Lung (tissue), 12 donors: ENCODE measurements around the gene FER. TPM values are rescaled to one million over a fixed set of nuclear protein-coding genes. Genes with fewer than 3 reads are reported as not detected.
A peak's percentile ranks its signal among the peaks of the same experiment; 100 is the strongest.
"Not testable (repeated sequence)": the region's sequence is repeated elsewhere in the genome, so short reads cannot be mapped to it uniquely, and the experiment has no call there.

Source experiments
- ATAC-seq: fragments of 200-7000 bp; cut with Tn5 transposase; one replicate; pipeline ENCODE4 v1.9.1; 2020; ENCODE audit warnings: moderate number of reproducible peaks; ENCODE audit not compliant: insufficient read depth, low FRiP score
- DNase-seq, 3 donors: peaks; one replicate each; pipeline ENCODE4 v3.0.0-alpha.2; 2013 to 2017
- H3K27ac ChIP-seq, 2 donors: one replicate each; pipeline ENCODE4 v1.5.1; 2013; ENCODE audit warnings: mild to moderate bottlenecking in 2 of 2, moderate library complexity in 2 of 2, control low read depth in 1 of 2, inconsistent platforms in 1 of 2, low read depth in 1 of 2, low read length in 1 of 2
- H3K27me3 ChIP-seq, 3 donors: one replicate each; pipeline ENCODE4 v1.5.1; 2013; ENCODE audit warnings: low read length in 2 of 3; ENCODE audit not compliant: control insufficient read depth in 3 of 3, insufficient read depth in 3 of 3
- H3K36me3 ChIP-seq, 4 donors: one replicate each; pipeline ENCODE4 v1.5.1; 2013; ENCODE audit warnings: low read length in 4 of 4, mild to moderate bottlenecking in 1 of 4, moderate library complexity in 1 of 4; ENCODE audit not compliant: control insufficient read depth in 4 of 4, insufficient read depth in 4 of 4
- H3K4me1 ChIP-seq, 5 donors: one replicate each; pipeline ENCODE4 v1.5.1; 2013; ENCODE audit warnings: low read length in 5 of 5, mild to moderate bottlenecking in 2 of 5, moderate library complexity in 1 of 5; ENCODE audit not compliant: control insufficient read depth in 5 of 5, insufficient read depth in 5 of 5
- H3K4me3 ChIP-seq: one replicate; pipeline ENCODE4 v1.5.1; 2013; ENCODE audit warnings: mild to moderate bottlenecking, control low read depth, moderate library complexity
- H3K9ac ChIP-seq, 2 donors: one replicate each; pipeline ENCODE4 v1.5.1; 2013; ENCODE audit warnings: low read length in 2 of 2, control low read depth in 1 of 2; ENCODE audit not compliant: insufficient read depth in 1 of 2
- H3K9me3 ChIP-seq, 4 donors: one replicate each; pipeline ENCODE4 v1.5.1; 2013; ENCODE audit warnings: low read length in 3 of 4, mild to moderate bottlenecking in 1 of 4, moderate library complexity in 1 of 4; ENCODE audit not compliant: control insufficient read depth in 4 of 4, insufficient read depth in 3 of 4
- WGBS, 2 donors: extraction: QIAGEN DNeasy Blood & Tissue Kit; methylation state at CpG; one replicate each; pipeline ENCODE4 v1.1.7; 2013; 5-methylcytosine and 5-hydroxymethylcytosine counted together
- polyA plus RNA-seq, 2 donors: library from polyadenylated mRNA; stranded (reverse); fragments of 200-250 nt; gene quantifications; one replicate each; pipeline ENCODE4 v1.2.1, GENCODE V29; 2013
- total RNA-seq, 2 donors: library from RNA; depleted of rRNA in 1 of 2; stranded (reverse); fragments of >200 nt in 1 of 2; gene quantifications; one replicate each; pipeline ENCODE4 v1.2.1, GENCODE V29; 2014 to 2021
- TF ChIP-seq, protein P1 (sequence below): IDR thresholded peaks from 2 replicates; pipeline ENCODE4 v1.5.1; 2012; ENCODE audit warnings: mild to moderate bottlenecking; ENCODE audit errors: control extremely low read depth, extremely low read depth
- donor health status: control.
- donor health status: control.
- donor health status: Bipolar disorder and iron deficiency.
- donor health status: healthy.
- donor health status: DM: yes; HTN: yes; CAD: no.

The FER gene
- total and polyA plus RNA-seq, 4 donors = 2.6 to 88.6 (median 12.2) TPM

GRCh38 chr5:108989761-108990392 lies 242.2 kb downstream of the FER start:
- TF ChIP-seq, protein P1, sequence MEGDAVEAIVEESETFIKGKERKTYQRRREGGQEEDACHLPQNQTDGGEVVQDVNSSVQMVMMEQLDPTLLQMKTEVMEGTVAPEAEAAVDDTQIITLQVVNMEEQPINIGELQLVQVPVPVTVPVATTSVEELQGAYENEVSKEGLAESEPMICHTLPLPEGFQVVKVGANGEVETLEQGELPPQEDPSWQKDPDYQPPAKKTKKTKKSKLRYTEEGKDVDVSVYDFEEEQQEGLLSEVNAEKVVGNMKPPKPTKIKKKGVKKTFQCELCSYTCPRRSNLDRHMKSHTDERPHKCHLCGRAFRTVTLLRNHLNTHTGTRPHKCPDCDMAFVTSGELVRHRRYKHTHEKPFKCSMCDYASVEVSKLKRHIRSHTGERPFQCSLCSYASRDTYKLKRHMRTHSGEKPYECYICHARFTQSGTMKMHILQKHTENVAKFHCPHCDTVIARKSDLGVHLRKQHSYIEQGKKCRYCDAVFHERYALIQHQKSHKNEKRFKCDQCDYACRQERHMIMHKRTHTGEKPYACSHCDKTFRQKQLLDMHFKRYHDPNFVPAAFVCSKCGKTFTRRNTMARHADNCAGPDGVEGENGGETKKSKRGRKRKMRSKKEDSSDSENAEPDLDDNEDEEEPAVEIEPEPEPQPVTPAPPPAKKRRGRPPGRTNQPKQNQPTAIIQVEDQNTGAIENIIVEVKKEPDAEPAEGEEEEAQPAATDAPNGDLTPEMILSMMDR = no peak
- Histone ChIP-seq H3K9me3 (peaks cover 0 to 7% (median 4%) of the 10 kb centered on the region in 4 donors), H3K4me3 (no peak overlapping the region), H3K27me3 (no peaks in the 10 kb centered on the region), H3K4me1 (no peaks in the 10 kb centered on the region), H3K36me3 (peaks cover 0 to 6% (median 1%) of the 10 kb centered on the region in 4 donors), H3K27ac (no peak overlapping the region), H3K9ac (no peak overlapping the region)
- ATAC-seq (no peak), DNase-seq (peak in 2 of 3 donors; percentile 26 to 32)
- 71 to 84% methylated on average over 1 of the region's 1 CpG for WGBS, 2 donors

GRCh38 chr5:108992396-108993085 lies 244.8 kb downstream of the FER start:
- not testable (repeated sequence) for H3K27me3 ChIP-seq, H3K36me3 ChIP-seq, H3K4me1 ChIP-seq, H3K4me3 ChIP-seq, DNase-seq, H3K9me3 ChIP-seq, ATAC-seq, H3K27ac ChIP-seq, H3K9ac ChIP-seq
- WGBS, 2 donors = 96 to 99% methylated on average over 35 to 47 of the region's 47 CpGs

DNA sequence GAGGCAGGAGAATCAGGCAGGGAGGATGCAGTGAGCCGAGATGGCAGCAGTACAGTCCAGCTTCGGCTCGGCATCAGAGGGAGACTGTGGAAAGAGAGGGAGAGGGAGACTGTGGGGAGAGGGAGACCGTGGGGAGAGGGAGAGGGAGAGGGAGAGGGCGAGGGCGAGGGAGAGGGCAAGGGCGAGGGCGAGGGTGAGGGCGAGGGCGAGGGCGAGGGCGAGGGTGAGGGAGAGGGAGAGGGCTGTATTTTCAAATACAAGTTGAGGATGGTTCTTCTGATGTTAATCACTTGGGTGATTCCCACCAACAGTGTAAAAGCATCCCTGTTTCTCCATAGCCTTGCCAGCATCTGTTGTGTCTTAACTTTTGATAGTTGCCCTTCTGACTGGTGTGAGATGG lies 245.7 kb downstream of the FER start:
- not testable (repeated sequence) for H3K4me1 ChIP-seq, H3K9ac ChIP-seq, DNase-seq, H3K9me3 ChIP-seq, ATAC-seq, H3K27me3 ChIP-seq, H3K36me3 ChIP-seq, H3K4me3 ChIP-seq, H3K27ac ChIP-seq
- 94% methylated on average over 11 to 12 of the region's 12 CpGs for WGBS, 2 donors

- H3K27me3 ChIP-seq = no peaks in the 10 kb centered on the region
- ATAC-seq (no peak), DNase-seq (no peak)
- H3K9ac ChIP-seq = no peak overlapping the region
- no peaks in the 10 kb centered on the region for H3K4me1 ChIP-seq
- 94 to 95% methylated on average over 4 of the region's 4 CpGs for WGBS, 2 donors
- no peak overlapping the region for H3K27ac ChIP-seq
- H3K36me3 ChIP-seq = peaks cover 0 to 3% (median 1%) of the 10 kb centered on the region in 4 donors
- H3K4me3 ChIP-seq = no peak overlapping the region
- H3K9me3 ChIP-seq = peaks cover 0 to 9% (median 0%) of the 10 kb centered on the region in 4 donors
- TF ChIP-seq, protein P1 = no peak
These were observed 250.0 kb downstream of the FER start for GRCh38 chr5:108997720-108998119.
